HG02642 (cell line): ENCODE results near the gene ABCG1.

ENCODE experiments used
- ATAC-seq: cut with Tn5 transposase; IDR thresholded peaks from one replicate; pipeline ENCODE4 v1.9.1; 2021; ENCODE audit warnings: mild to moderate bottlenecking; ENCODE audit not compliant: unreplicated experiment, poor library complexity

The ABCG1 gene

GRCh38 chr21:42314616-42315295, 95.8 kb downstream of the ABCG1 start:
- ATAC-seq, result no peak

DNA sequence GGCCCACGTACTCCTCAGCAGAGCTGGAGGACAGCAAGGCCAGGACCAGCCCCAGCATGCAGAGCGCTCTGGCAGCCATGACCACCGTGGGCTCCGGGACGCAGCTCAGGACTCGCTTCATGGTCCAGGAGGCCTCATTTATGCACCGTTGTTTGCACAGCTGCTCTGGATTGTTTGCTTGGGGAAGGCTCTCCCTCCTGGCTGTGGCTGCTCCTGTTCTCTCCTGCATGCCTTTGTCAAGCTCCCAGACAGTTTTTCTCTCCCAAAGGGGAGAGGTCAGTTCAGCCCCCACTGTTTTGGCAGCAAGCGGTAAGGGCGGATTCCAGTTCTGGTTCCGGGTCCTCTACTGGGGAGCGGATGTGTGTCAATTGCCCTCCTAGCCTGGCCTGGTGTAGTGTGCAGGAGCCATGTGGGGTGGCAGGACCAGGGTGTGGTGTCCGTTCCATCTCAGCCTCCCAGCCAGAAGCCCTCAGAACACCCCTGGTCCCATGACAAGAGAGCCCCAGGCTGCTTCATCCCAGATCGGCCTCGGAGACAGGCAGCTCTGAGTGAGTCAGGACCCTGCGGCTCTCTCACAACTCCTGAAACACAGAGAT, 96.5 kb downstream of the ABCG1 start, which contains the start of gene TFF3:
TFF3 (minus strand) TSS at position 114 of the 596 bp plus-strand sequence; CDS start at position 79, 35 bp downstream.
- no peak for ATAC-seq

DNA sequence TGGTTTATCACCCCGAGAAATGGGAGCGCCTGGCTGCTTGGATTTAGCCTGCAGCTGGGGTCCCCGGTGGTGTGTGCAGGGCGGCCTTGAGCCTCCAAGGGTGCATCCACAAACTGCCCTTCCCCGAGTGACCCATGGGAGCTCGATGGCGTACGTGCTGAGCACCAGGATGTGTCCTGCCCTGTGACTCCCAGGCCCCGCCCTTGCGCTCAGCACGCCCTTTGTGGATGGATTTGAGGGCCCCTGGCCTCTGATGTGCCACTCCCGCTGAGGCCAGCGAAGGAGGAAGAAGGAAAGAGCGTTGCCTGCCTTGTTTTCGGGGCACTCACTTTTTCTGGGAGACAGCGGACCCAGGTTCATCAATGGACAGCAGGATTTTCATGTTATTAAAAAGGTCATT, 98.0 kb downstream of the ABCG1 start:
- ATAC-seq, result no peak

GRCh38 chr21:42317341-42317741, 98.4 kb downstream of the ABCG1 start:
- no peak for ATAC-seq

DNA sequence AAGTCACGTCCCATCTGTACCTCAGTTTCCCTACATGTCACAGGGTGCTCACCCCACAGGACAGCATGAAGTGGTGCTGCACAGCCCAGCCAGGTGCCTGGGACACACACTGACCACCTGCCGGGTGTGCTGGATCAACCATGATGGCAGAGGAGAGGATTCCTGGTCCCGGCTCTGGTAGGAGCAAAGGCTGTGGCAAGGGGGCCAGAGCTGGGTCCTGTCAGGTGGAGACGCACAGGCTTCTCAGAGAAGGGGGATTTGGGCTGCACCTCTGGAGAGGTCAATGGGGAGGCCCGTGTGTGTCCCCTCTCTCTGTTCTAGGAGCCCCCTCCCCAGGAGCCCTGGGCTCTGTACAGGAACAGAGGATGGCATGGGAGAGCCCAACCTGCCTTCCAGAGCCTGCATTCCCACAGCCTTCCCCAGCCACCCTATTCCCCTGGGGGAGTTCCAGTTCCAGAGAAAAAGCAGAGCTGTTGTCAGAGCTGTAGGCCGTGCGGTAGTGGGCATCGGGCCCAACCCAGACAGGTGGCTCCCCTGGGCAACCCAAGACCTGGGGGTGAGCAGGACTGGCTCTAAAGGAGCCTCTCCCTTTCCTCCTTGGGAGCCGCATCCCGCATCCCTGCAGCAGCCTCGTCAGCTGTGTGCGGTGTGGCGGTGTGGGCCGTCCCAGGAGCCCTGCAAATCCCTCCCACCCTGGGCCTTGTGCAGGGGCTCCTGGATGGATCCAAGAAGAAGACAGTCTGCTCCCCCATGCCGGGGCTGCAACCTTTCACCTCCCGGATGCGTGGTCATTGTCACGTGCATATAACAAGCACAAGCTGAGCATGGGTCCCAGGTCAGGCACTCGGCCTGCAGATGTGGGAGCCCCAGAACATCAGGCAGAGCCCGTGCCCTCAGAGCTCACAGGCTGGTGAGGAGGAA, 99.1 kb downstream of the ABCG1 start:
- ATAC-seq, result no peak

GRCh38 chr21:42319376-42319775, 100.4 kb downstream of the ABCG1 start:
- ATAC-seq, result no peak

GRCh38 chr21:42319851-42320572, 101.1 kb downstream of the ABCG1 start:
- ATAC-seq, result no peak

DNA sequence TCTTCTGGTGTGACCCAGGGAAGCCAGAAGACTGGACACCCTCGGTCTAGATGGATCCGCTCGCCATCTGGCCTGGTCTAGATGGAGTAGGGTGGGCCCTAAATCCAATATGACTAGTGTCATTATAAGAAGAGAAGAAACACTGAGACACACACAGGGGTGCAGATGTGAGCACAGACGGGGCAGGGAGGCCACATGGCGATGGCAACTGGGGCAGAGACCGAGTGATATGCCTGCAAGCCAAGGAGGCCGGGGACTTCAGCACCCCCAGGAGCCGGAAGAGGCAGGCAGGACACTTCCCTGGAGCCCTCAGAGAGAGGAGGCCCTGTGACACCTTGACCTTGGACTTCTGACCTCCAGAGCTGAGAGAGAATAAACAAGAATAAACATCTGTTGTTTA, 101.9 kb downstream of the ABCG1 start:
- ATAC-seq, result no peak

- ATAC-seq, result no peak
Measured at GRCh38 chr21:42321231-42321630, 102.3 kb downstream of the ABCG1 start.

- no peak for ATAC-seq
Measured at GRCh38 chr21:42321845-42322244, 102.9 kb downstream of the ABCG1 start.

- ATAC-seq, result no peak
Measured at GRCh38 chr21:42324896-42325295, 106.0 kb downstream of the ABCG1 start.

DNA sequence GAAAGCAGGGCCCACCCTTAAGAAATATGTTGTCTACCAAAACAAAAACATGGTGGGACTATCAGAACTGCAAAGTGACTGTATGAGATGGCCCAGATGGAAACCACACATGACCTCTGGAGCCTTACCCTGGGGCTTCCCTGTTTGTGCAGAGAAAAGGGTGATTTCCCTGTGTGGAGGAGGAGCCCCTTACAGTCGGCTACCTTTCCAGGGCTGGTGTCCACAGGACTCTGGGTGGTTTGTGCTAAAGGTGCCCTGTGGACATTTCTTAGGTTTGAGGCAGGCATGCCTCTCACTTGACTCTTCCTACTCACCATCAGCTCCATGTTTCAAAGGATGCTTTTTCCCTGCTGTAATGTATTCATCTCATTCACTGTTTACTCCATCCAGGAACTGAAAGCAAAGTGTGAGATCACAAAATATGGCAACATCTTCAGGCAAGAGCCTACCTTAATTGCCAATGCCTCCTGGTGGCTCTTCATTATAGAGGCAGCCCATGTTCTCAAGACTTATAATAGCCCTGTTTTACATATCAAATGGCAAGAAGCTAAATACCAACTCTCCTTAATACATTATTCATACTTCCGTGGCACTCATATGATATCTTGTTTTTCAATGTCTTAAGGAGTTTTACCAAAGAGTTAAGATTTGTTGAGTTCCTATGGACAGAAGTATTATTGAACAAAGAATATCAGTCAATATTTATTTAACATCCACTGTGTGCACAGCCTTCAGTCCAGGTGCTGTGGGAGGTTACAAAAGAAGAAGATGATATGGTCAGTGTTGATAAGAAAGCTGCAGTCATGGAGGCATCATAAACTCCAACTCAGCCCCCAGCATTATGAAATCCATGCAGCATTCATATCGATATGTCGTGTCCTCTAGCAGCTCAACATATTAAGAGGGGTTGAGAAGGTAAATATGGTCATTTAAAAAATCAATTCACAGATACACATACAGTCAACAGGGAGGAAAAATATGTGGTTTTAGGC, 111.7 kb downstream of the ABCG1 start:
- no peak for ATAC-seq

GRCh38 chr21:42331660-42332059, 112.7 kb downstream of the ABCG1 start:
- no peak for ATAC-seq

- no peak for ATAC-seq
Measured at GRCh38 chr21:42332557-42333317, 113.8 kb downstream of the ABCG1 start.

- no peak for ATAC-seq
Measured at GRCh38 chr21:42336054-42336453, 117.1 kb downstream of the ABCG1 start.

DNA sequence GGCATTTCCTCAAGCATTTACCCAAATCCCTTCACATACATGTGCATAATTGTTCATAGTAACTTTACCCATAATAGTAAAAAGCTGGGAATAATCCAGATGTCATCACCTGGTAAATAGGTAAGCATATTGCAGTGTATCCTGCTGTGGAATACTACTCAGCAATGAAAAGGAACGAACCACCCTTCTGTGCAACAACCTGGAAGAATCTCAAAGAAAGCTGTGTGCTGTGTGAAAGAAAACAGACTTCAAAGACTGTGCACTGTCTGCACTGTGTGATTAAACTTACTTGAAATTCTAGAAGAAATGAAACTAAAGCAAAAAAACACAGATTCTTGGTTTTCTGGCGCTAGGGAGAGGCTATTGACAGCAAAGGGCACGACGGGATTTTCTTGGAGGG, 118.3 kb downstream of the ABCG1 start:
- no peak for ATAC-seq

GRCh38 chr21:42337830-42338728, 119.1 kb downstream of the ABCG1 start:
- ATAC-seq, result no peak
